ENCODE results near the gene ZKSCAN2. TPM values are rescaled to one million over a fixed set of nuclear protein-coding genes. Genes with fewer than 3 reads are reported as not detected.
A peak's percentile ranks its signal among the peaks of the same experiment; 100 is the strongest.

ZKSCAN2 gene
- total and polyA plus RNA-seq, 12 donors, result 1.2 to 8.8 (median 5.0) TPM

DNA sequence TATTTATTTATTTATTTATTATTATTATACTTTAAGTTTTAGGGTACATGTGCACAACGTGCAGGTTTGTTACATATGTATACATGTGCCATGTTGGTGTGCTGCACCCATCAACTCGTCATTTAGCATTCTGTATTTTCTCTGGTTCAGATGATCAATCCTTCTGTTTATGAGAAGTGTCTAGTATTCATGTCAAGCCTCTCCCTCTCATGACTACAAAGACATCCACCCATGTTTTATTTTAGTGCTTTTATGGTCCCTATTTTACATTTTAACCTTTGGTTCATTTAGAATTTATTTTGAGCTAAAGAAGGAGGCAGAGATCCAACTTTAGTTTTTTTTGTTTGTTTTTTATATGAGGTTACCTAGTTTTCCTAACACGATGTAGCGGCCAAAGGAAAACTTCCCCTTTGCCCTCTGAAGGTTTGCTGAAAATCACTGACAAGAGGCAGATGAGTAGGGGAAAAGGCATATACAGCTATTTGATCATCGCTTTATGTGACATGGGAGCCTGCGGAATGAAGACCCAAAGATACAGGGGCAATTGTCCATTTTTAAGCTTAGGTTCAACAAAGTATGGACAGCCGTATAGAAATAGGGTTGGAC lies 63.3 kb downstream of the ZKSCAN2 start:
- no peaks in the 10 kb centered on the region for H3K36me3 ChIP-seq (replicated peaks in 1 of 2)
- 88 to 93% (median 91%) methylated on average over 7 of the region's 7 CpGs for WGBS, 4 donors
- no peaks in the 10 kb centered on the region for H3K4me1 ChIP-seq (replicated peaks in 1 of 2)
- H3K4me3 ChIP-seq, result no peak overlapping the region
- no peaks in the 10 kb centered on the region for H3K27me3 ChIP-seq
- no peaks in the 10 kb centered on the region for H3K9me3 ChIP-seq (replicated peaks in 1 of 3)
- no peak overlapping the region for H3K27ac ChIP-seq
- intact Hi-C loops (cut with DNase I), result no loop called here
- no peak for TF ChIP-seq POLR2A (IDR thresholded peaks at IDR 0.05)
- TF ChIP-seq, protein P1, sequence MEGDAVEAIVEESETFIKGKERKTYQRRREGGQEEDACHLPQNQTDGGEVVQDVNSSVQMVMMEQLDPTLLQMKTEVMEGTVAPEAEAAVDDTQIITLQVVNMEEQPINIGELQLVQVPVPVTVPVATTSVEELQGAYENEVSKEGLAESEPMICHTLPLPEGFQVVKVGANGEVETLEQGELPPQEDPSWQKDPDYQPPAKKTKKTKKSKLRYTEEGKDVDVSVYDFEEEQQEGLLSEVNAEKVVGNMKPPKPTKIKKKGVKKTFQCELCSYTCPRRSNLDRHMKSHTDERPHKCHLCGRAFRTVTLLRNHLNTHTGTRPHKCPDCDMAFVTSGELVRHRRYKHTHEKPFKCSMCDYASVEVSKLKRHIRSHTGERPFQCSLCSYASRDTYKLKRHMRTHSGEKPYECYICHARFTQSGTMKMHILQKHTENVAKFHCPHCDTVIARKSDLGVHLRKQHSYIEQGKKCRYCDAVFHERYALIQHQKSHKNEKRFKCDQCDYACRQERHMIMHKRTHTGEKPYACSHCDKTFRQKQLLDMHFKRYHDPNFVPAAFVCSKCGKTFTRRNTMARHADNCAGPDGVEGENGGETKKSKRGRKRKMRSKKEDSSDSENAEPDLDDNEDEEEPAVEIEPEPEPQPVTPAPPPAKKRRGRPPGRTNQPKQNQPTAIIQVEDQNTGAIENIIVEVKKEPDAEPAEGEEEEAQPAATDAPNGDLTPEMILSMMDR (IDR thresholded peaks at IDR 0.05), result no peak
- no peak for DNase-seq

DNA sequence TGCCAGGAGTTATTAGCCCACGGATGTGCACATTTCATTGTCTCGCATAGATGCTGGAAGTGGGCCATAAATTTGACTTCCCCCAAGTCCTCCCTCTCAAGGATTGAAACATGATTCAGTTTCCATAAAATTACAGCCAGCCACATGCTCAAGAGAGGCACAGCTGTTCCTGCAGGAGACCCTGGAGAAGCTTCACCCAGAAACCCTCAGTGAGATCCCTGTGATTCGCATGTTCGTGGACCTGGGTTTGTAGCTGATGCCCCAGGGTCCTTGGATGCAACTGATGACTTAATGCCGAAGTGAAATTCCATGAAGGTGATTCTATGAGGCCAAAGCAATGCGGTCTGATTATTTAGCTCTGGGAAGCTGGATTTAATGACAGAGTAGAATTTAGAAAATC lies 65.5 kb downstream of the ZKSCAN2 start:
- DNase-seq, result no peak
- Histone ChIP-seq H3K36me3 (replicated peaks in 1 of 2) (no peaks in the 10 kb centered on the region), H3K9me3 (replicated peaks in 1 of 3) (no peaks in the 10 kb centered on the region), H3K4me3 (no peak overlapping the region), H3K4me1 (replicated peaks in 1 of 2) (no peaks in the 10 kb centered on the region), H3K27me3 (no peaks in the 10 kb centered on the region), H3K27ac (no peak overlapping the region)
- no peak for TF ChIP-seq POLR2A (IDR thresholded peaks at IDR 0.05)
- intact Hi-C loops (cut with DNase I), result no loop called here
- WGBS, 4 donors, result 65 to 77% (median 70%) methylated on average over 4 to 6 of the region's 6 CpGs

DNA sequence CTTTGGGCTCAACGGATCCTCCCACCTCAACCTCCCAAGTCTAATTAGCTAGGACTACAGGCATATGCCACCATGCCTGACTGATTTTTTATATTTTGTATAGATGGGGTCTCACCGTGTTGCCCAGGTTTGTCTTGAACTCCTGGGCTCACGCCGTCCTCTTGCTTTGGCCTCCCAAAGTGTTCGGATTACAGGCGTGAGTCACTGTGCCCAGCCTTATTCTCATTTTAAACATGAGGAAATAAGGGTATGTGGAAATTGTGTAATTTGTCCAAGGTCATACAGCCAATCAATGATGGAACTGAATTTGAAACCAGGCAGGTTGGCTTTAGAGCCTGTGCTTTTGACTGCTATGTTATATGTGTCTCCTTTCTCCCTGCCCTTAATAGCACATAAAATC lies 68.3 kb downstream of the ZKSCAN2 start:
- TF ChIP-seq, protein P1 (IDR thresholded peaks at IDR 0.05), result no peak
- no peak for TF ChIP-seq POLR2A (IDR thresholded peaks at IDR 0.05)
- DNase-seq, result peak in 1 of 7 donors; percentile 5
- H3K4me1 ChIP-seq (replicated peaks in 1 of 2), result no peaks in the 10 kb centered on the region
- WGBS, 4 donors, result 86 to 92% (median 88%) methylated on average over 6 of the region's 6 CpGs
- intact Hi-C loops (cut with DNase I), result no loop called here
- H3K27me3 ChIP-seq, result no peaks in the 10 kb centered on the region
- H3K4me3 ChIP-seq, result no peak overlapping the region
- H3K36me3 ChIP-seq (replicated peaks in 1 of 2), result no peaks in the 10 kb centered on the region
- H3K9me3 ChIP-seq (replicated peaks in 1 of 3), result no peaks in the 10 kb centered on the region
- H3K27ac ChIP-seq, result no peak overlapping the region

DNA sequence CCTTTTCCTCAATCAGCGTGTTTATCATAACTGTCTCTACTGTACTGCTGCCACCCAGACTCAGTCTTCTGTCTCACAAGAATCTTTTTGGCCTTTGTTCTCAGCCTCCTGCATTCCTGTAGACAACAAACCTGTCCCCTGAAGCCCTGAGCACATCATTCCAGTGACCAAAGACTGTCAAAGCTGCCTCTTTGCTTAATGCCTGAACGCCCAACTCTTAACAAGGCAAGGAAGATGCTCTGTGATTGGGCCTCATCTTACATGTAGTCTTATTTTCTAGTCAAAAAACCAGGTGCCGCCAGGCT lies 70.2 kb downstream of the ZKSCAN2 start:
- Histone ChIP-seq H3K4me1 (replicated peaks in 1 of 2) (no peaks in the 10 kb centered on the region), H3K27ac (no peak overlapping the region), H3K27me3 (no peaks in the 10 kb centered on the region), H3K4me3 (no peak overlapping the region), H3K9me3 (replicated peaks in 1 of 3) (no peaks in the 10 kb centered on the region), H3K36me3 (replicated peaks in 1 of 2) (no peaks in the 10 kb centered on the region)
- no peak for DNase-seq
- intact Hi-C loops (cut with DNase I), result no loop called here
- 95 to 100% (median 96%) methylated on average over 3 of the region's 3 CpGs for WGBS, 4 donors
- no peak for TF ChIP-seq POLR2A (IDR thresholded peaks at IDR 0.05)
- TF ChIP-seq, protein P1 (IDR thresholded peaks at IDR 0.05), result no peak

Other genes with a start within 250 kb of the ZKSCAN2 start
- gene ARHGAP17, start 242.5 kb downstream of the ZKSCAN2 start, total RNA-seq, result 100 to 1,000 TPM in 1 of 9 donors, 10 to 100 TPM in 8; 42.7 to 105 (median 70.0) TPM
- gene ARHGAP17, start 242.5 kb downstream of the ZKSCAN2 start, polyA plus RNA-seq, result 100 to 1,000 TPM in 1 of 3 donors, 10 to 100 TPM in 2; 84.3 to 103 (median 87.3) TPM
- gene LCMT1, start 146.1 kb downstream of the ZKSCAN2 start, total RNA-seq, result 10 to 100 TPM; 28.1 to 60.3 (median 42.3) TPM
- 10 to 100 TPM; 44.4 to 47.9 (median 45.5) TPM for gene LCMT1, start 146.1 kb downstream of the ZKSCAN2 start, polyA plus RNA-seq
- 1 to 10 TPM in 2 of 9 donors, under 1 TPM in 1, not detected in 6; 0.38 to 2.4 (median 2.2) TPM for gene AQP8, start 40.9 kb downstream of the ZKSCAN2 start, total RNA-seq
- gene AQP8, start 40.9 kb downstream of the ZKSCAN2 start, polyA plus RNA-seq, result under 1 TPM in 2 of 3 donors, not detected in 1; 0.40 to 0.47 TPM

Data from adrenal gland (tissue), 12 donors.